HG02885 (cell line): ENCODE results near the gene TNFRSF18.

Experiments
- ATAC-seq: cut with Tn5 transposase; IDR thresholded peaks from one replicate; pipeline ENCODE4 v1.9.1; 2021; ENCODE audit warnings: mild to moderate bottlenecking; ENCODE audit not compliant: unreplicated experiment, poor library complexity

TNFRSF18 gene

DNA sequence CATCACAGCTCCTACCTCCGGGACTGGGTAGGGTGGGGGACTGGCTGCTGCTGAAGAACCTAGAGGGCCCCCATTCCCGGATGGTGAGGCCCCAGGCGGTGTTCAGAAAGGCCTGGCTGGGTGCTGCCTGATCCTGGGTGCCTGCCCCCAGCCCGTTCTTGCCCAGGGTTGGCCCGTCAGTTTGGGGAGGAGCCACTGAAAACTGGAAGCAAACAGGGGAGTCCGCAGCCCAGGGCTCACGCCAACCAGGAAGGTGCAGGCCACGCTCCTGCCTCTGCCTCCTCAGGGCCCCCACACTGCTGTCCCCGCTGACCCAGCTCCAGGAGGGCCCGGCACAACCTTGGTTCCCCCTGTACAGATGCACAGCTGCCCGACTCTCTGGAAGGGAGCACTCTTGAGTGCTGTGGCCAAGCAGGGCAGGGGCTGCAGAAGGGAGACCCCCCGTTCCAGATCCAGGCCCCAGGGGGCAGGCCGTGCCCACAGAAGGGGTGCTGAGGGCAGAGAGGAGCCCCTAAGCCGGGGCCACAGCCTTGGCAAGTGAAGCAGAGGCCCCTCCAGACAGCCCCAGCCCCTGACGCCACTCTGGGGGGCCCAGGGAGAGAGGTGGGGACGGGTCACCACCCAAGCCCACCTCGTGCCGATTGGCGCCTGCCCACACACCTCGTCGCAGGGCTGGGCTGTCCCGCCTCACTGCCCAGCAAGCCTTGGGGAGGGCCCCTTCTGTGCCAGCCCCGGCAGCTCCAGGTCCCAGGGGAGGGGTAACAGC, 34.6 kb upstream of the TNFRSF18 start:
- ATAC-seq, result no peak

DNA sequence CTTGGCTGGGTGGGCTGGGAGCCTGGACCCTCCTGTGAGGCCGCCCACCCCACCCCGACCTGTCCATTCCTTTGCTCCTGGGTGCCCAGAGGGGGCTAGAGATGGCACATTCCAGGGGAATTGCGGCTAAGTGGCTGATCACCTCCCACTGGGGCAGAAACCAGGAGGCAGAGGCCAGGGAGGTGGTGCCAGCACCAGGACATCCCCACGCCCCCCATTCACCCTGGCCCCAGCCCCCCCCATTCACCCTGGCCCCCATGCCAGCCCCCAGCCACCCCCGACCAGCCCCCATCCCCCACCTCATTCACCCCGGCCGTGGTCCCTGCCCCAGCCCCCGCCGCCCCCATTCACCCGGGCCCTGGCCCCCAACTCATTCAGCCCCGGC, 33.9 kb upstream of the TNFRSF18 start:
- ATAC-seq, result no peak

- no peak for ATAC-seq
Observed at GRCh38 chr1:1239614-1240347, 33.4 kb upstream of the TNFRSF18 start.

DNA sequence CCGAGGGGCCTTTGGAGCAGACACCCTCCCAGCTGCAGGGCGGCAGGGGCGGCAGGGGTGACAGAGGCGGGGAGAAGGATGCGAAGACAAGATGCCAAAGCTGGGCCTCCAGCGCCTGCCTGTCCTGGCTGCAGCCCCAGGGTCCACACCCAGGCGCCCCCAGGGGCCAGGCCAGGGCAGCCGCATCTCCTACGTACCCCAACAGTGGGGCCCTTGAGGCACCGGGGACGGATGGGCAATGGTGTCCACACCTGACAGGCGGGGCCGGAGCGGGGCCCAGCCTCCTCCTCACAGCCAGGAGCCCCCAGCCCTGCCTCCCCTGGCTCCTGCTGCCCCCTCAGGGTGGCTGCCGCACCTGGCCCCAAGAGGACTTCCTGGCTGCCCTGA, 32.8 kb upstream of the TNFRSF18 start:
- ATAC-seq, result no peak

DNA sequence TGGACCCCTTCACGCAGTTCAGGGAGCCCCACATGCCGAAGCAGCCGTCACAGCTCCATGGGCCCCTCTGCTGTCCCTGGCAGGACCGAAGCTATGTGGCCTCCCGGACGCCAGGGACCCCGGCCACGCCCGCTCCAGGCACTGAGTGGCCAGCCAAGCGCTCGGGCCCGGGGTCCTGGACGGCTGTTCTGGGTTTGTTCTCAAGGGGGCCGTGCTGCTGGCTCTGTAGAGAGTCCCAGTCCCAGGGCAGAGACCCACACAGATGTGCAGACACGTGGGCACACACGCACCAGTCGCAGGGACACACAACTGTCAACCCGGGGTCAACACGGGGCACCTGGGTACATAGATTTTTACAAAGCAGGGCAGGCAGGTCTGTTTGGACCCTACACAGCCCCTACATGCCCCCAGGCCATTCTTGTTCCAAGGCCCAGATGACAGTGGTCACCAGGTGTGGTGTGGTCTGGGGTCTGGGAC, 32.3 kb upstream of the TNFRSF18 start:
- no peak for ATAC-seq

DNA sequence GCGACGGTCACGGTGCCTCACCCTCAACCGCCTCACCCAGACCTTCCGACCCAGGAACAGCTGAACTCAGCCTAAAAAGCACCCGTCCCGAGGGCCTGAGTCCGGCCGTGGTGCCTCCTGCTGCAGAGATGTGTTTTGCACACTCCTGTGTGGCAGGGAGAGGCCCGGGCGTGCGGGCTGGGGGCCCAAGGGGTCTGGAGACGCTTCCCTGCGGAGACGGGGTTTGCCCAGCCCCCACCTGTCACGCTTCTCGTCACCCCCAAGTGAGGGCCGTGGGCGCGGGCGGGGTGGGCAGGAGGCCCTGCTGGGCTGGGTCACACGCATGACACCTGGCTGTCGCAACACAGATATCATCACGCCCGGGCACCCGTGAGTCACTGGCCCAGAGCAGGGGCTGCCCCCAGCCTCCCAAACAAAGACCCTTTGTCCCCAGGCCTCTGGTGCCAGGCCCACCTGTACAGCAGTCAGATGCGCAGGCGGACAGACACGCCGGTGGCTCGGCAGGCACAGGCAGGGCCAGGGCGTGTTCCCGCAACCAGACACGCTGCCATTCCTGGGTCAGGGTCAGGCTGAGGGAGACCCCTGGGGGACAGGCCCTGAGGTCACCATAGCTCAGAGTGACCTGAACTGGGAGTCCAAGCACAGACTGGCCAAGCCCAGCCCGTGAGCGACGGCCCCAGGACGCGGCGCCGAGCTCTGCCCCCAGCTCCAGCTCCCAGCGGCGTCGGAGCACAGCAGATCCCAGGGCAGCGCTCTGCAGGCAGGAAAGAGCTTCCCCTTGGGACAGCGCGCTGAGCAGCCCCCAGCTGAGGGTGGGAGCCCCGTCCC, 31.7 kb upstream of the TNFRSF18 start:
- no peak for ATAC-seq

DNA sequence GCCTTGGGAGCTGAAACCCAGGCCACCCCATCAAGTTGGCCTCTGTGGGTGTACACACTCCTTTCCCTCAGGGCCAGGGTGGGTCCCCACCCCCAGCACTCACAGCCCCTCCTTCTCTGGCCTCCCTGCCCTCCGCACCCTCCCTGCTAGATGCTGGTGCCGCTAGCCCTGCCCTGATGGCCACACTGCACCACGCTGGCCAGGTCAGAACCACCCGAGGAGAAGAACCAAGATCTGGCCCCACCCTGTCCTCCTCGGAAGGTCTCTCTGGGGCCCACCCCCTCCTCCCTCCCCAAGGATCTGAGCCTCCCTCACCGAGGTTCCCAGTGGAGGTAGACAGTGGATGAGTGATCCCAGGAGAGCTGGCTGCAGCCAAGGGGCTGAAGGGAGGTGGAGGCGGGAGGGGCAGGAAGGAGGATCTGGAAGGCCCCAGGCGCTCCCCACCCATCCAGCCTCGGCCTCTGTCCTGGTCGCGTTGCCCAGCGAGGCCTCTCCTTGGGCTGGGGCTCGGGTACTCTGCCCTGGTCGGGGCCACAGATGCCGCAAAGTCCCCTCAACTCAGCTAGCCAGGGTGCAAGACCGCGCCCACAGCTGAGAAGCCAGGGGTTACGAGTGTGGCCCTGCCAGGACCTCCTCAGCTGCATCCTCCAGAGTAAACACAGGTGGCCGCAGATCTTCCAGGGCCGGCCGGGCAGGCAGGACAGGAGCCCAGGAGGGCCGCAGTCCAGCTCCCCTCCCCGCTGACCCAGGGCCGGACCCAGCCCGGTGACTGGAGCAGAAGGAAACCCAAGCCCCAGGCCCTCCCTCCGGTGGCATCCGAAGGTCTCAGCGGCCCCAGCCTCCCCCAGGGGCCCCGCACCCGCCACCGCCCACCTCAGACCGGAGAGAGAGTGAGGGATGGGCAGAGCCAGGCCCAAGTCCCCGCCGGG, 30.8 kb upstream of the TNFRSF18 start:
- no peak for ATAC-seq

GRCh38 chr1:1236176-1236763, 29.9 kb upstream of the TNFRSF18 start:
- ATAC-seq, result no peak

DNA sequence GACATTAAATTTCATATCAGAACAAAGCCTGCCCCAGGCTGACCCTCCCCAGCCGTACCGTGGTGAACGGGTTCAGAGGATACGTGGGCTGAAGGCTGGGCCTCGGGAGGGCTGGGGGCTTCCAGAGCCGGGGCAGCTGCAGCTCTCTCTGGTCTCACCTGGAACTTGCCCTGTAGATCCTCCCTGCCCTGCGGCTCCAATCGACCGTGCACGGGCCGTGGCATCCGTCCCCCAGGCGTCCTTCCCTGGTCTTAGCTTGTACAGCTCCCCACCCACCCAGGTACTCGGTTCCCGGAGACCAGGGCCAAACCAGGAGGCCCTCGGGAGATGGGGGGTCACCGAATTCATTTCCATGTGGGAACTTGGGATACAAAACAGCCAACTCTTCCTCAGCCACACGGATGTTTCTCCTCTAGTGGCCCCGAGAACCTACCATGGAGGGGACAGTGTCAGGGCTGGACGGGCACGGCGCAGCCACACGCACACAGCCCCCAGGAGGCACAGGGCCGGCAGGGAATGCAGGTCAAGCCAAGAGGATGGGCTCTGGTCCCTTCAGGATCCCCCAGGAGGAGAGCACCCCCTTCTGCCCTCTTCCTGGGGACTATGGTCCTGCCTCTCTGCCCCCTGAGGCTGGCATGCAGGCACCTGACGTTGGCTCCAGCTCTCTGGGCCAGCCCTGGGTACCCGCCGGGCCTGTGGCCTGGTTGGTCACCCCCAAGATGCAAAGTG, 28.8 kb upstream of the TNFRSF18 start:
- no peak for ATAC-seq

- ATAC-seq, result no peak
Observed at GRCh38 chr1:1234180-1234808, 27.9 kb upstream of the TNFRSF18 start.

GRCh38 chr1:1233567-1233892, 27.1 kb upstream of the TNFRSF18 start:
- no peak for ATAC-seq

- no peak for ATAC-seq
Observed at GRCh38 chr1:1232796-1233566, 26.6 kb upstream of the TNFRSF18 start.

GRCh38 chr1:1232208-1232795, 25.9 kb upstream of the TNFRSF18 start, which contains the start of gene B3GALT6:
Gene B3GALT6, plus strand, starts transcription at chr1:1232237. Its CDS starts 42 bp downstream, at chr1:1232279.
- ATAC-seq, result no peak

DNA sequence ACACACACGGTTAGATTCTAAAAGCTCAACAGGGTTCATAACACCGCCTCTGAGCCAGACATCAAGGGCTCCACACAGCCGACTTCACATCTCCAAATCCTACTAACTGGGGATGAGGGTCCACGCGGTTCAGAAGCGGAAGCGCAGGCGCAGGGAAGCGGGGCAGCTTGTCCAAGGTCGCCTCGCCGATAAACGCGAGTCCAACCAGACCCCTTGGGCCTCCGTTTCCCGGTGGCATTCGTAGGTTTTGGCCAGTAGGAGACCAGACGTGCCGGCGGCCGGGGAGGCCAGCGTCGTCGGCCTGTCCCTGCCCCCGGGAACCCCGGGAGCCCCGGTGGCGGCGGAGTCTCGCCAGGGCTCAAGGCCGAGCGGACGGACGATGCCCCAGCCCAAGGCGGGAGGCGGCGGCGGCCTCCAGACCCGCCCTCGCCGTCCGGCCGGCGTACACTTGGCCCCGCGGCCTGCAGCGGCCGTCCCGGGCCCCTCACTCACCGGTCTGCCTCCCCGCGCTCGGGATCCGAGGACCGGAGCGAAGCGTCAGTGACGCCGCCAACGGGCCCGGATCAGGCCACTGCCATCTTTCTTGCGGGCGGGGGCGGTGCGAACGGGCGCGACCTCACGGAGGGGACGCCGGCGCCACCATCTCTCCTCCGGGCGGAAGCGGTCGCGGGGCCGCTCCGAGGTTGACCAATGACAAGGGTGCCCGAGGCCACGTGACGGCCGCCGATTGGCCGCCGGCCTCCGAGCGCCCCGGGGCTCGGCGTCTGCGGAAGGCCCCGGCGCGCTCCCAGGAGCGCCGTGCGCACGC, 25.2 kb upstream of the TNFRSF18 start, which contains the start of gene SDF4:
Gene SDF4, minus strand, starts transcription at position 602 of the 808 bp plus-strand sequence. CDS start 3,229 bp downstream, outside the sequence.
- peak; percentile 94 for ATAC-seq

DNA sequence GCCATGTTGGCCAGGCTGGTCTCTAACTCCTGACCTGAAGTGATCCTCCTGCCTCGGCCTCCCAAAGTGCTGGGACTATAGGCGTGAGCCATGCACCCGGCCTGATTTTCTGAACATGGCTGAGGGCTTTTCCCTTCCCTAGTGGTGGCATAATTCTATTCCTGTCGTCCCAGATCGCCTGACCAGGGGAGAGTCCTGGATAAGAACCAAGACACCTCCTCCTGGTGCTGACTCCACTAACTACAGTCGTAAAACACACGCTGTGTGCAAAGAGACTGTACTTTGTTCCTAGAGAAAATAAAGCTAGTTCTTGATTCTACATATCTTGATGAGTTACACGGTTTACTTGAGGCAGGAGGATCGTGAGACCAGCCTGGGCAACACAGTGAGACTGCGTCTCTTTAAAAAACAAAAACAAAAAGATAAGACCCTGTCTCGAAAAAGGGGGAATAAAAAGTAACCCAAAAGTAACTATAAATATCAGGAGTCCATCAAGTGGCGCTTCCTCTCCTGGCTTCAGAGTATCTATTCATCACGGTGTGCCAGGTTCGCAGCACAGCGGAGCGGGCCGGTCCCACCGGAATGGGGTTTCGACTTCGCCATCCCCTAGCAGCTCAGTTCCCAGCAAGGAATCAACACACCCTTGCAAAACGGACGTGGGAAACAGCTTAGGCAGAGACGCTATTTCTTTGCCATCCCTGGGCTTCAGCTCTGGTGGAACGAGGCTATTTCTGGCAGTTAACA, 24.4 kb upstream of the TNFRSF18 start:
- no peak for ATAC-seq

DNA sequence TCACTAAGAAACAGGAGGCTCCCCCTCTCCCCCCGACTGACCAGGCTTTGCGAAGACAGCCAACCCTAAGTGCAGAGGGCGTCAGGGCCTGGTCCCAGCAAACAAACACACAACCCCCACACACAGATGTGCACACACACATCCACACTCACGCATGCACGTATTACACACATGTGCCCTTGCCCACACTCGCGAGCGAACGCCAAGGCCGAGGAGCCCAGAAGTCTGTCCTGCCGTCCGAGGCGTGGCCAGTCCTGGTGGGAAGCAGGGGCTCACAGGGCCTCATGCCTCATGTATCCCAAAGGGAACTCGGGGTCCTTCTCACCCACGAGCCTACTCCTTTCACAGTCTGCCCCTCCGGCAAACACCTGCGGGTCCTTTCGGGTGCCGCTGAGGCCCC, 23.4 kb upstream of the TNFRSF18 start:
- ATAC-seq, result no peak
